OCI-LY7 (cell line): ENCODE data around the gene PNMA6F. TPM values are rescaled to one million over a fixed set of nuclear protein-coding genes. Genes with fewer than 3 reads are reported as not detected.

Experiments used
- BruUV-seq: library from RNA; stranded (reverse); fragments of 400-500 nt; replicated peaks from 2 replicates; lab custom pipeline; 2021; lab: Mats Ljungman, UMichigan
- CTCF ChIA-PET: fragments of 300-600 bp; sonication (Branson Sonifier 250); formaldehyde crosslinking; loops from one replicate; lab custom pipeline; 2022; ENCODE audit warnings: antibody characterized with exemption; ENCODE audit not compliant: unreplicated experiment; lab: Charles Lee
- POLR2A ChIA-PET: fragments of 300-600 bp; sonication (Branson Sonifier 250); formaldehyde crosslinking; loops from one replicate; lab custom pipeline; 2022; ENCODE audit warnings: antibody characterized with exemption; lab: Charles Lee
- DNase-seq: peaks from one replicate; pipeline ENCODE4 v3.0.0-alpha.2; 2015; ENCODE audit warnings: low spot score
- H2AFZ ChIP-seq: fragments of 200-600 bp; sonication (generic), shearing (Covaris generic); 2 replicates; pipeline ENCODE4 v1.6.1; 2014; ENCODE audit warnings: mild to moderate bottlenecking, antibody characterized with exemption, low read length, moderate library complexity
- H3K27ac ChIP-seq: fragments of 200-600 bp; sonication (generic); 2 replicates; pipeline ENCODE4 v1.5.1; 2014; ENCODE audit warnings: mixed run types, low read depth, mild to moderate bottlenecking, moderate library complexity, low read length, inconsistent platforms; ENCODE audit not compliant: poor library complexity, severe bottlenecking
- H3K36me3 ChIP-seq: fragments of 200-600 bp; sonication (generic); 2 replicates; pipeline ENCODE4 v1.6.1; 2014; ENCODE audit warnings: mild to moderate bottlenecking, antibody characterized with exemption, low read length, moderate library complexity, mixed read lengths; ENCODE audit not compliant: insufficient read depth
- H3K4me1 ChIP-seq: fragments of 200-600 bp; sonication (generic); 2 replicates; pipeline ENCODE4 v1.5.1; 2014; ENCODE audit warnings: mild to moderate bottlenecking, low read length; ENCODE audit not compliant: insufficient read depth, poor library complexity, severe bottlenecking
- H3K4me2 ChIP-seq: fragments of 200-600 bp; sonication (generic); 2 replicates; pipeline ENCODE4 v1.6.1; 2014; ENCODE audit warnings: mild to moderate bottlenecking, low read length
- H3K4me3 ChIP-seq: fragments of 200-600 bp; sonication (generic); 2 replicates; pipeline ENCODE4 v1.5.1; 2014; ENCODE audit warnings: mild to moderate bottlenecking, low read depth, low read length; ENCODE audit not compliant: poor library complexity, severe bottlenecking
- H3K79me2 ChIP-seq: fragments of 200-600 bp; sonication (generic); 2 replicates; pipeline ENCODE4 v1.6.1; 2016; ENCODE audit warnings: low read depth, mild to moderate bottlenecking, low read length, moderate library complexity, mixed read lengths; ENCODE audit not compliant: insufficient read depth
- H3K9me2 ChIP-seq: fragments of 200-600 bp; sonication (generic); 2 replicates; pipeline ENCODE4 v1.6.1; 2016; ENCODE audit warnings: mild to moderate bottlenecking, low read length, mixed read lengths; ENCODE audit not compliant: insufficient read depth
- H3K9me3 ChIP-seq: fragments of 200-600 bp; sonication (generic); 2 replicates; pipeline ENCODE4 v1.6.1; 2014; ENCODE audit warnings: mild to moderate bottlenecking, mixed run types, low read length, mixed read lengths
- H4K20me1 ChIP-seq: fragments of 200-600 bp; sonication (generic); 2 replicates; pipeline ENCODE4 v1.6.1; 2014; ENCODE audit warnings: mild to moderate bottlenecking, antibody characterized with exemption, low read length, moderate library complexity, mixed read lengths; ENCODE audit not compliant: insufficient read depth
- CTCF ChIP-seq: fragments of 200-600 bp; sonication (generic); conservative IDR thresholded peaks from 2 replicates; pipeline ENCODE4 v1.5.1; 2014; ENCODE audit warnings: mild to moderate bottlenecking, antibody characterized with exemption, low read length, moderate library complexity, mixed read lengths
- EZH2phosphoT487 ChIP-seq: fragments of 200-600 bp; sonication (generic); IDR thresholded peaks from 2 replicates; pipeline ENCODE4 v1.6.1; 2018; ENCODE audit warnings: low read depth, borderline replicate concordance, mild to moderate bottlenecking, mixed run types, antibody characterized with exemption, low read length, moderate library complexity, mixed read lengths
- intact Hi-C: fragments of 100-400 bp; cut with micrococcal nuclease; formaldehyde crosslinking; loops from one replicate; pipeline ENCODE4 v1.10.0; 2022; ENCODE audit not compliant: unreplicated experiment
- total RNA-seq, 2 experiments: library from RNA; depleted of rRNA in 1 of 2; stranded (reverse); fragments of >200 nt in 1 of 2; shearing (Covaris generic) in 1 of 2; gene quantifications; 2 replicates each; pipeline ENCODE4 v1.2.3, GENCODE V29; 2014 to 2022

Gene PNMA6F
- total RNA-seq, 2 experiments from 2014 or later = not detected

GRCh38 chrX:153370293-153371055 lies 48.9 kb upstream of the PNMA6F start:
- Histone ChIP-seq H2AFZ (no peak overlapping the region), H3K4me2 (no peak overlapping the region), H3K9me2 (no peaks in the 10 kb centered on the region), H4K20me1 (no peaks in the 10 kb centered on the region), H3K9me3 (no peaks in the 10 kb centered on the region), H3K27ac (no peak overlapping the region), H3K36me3 (no peaks in the 10 kb centered on the region), H3K4me1 (peaks cover 14% of the 10 kb centered on the region), H3K79me2 (no peaks in the 10 kb centered on the region), H3K4me3 (no peak overlapping the region)
- BruUV-seq = no TSS peak
- intact Hi-C loops = no loop called here
- ChIA-PET CTCF (no interaction called here), POLR2A (no interaction called here)
- TF ChIP-seq CTCF = no peak
- no peak for TF ChIP-seq EZH2phosphoT487
- no peak for DNase-seq

GRCh38 chrX:153366878-153367538 lies 45.4 kb upstream of the PNMA6F start:
- Histone ChIP-seq H3K9me2 (no peaks in the 10 kb centered on the region), H3K4me3 (no peak overlapping the region), H3K79me2 (no peaks in the 10 kb centered on the region), H3K36me3 (no peaks in the 10 kb centered on the region), H3K4me2 (no peak overlapping the region), H4K20me1 (no peaks in the 10 kb centered on the region), H2AFZ (no peak overlapping the region), H3K9me3 (no peaks in the 10 kb centered on the region), H3K4me1 (peaks cover 7% of the 10 kb centered on the region), H3K27ac (no peak overlapping the region)
- BruUV-seq = no TSS peak
- TF ChIP-seq CTCF = no peak
- TF ChIP-seq EZH2phosphoT487 = no peak
- ChIA-PET CTCF (no interaction called here), POLR2A (no interaction called here)
- intact Hi-C loops = no loop called here
- DNase-seq = no peak

- BruUV-seq = no TSS peak
- no peaks in the 10 kb centered on the region for H4K20me1 ChIP-seq
- no peak overlapping the region for H2AFZ ChIP-seq
- no peak for DNase-seq
- no peaks in the 10 kb centered on the region for H3K9me3 ChIP-seq
- no peak overlapping the region for H3K27ac ChIP-seq
- H3K36me3 ChIP-seq = no peaks in the 10 kb centered on the region
- POLR2A ChIA-PET = no interaction called here
- H3K4me2 ChIP-seq = no peak overlapping the region
- TF ChIP-seq CTCF (no peak), EZH2phosphoT487 (no peak)
- peaks cover 7% of the 10 kb centered on the region for H3K4me1 ChIP-seq
- H3K79me2 ChIP-seq = no peaks in the 10 kb centered on the region
- intact Hi-C loops = no loop called here
- CTCF ChIA-PET = no interaction called here
- no peaks in the 10 kb centered on the region for H3K9me2 ChIP-seq
- no peak overlapping the region for H3K4me3 ChIP-seq
Observed at GRCh38 chrX:153366119-153366518, 44.6 kb upstream of the PNMA6F start.
